Peyer's patch (tissue), 4 donors: ENCODE measurements around the gene PLG.
A peak's percentile ranks its signal among the peaks of the same experiment; 100 is the strongest.

Source experiments
- POLR2A ChIP-seq, 2 donors: fragments of 450-650 bp; IDR thresholded peaks; one replicate each; pipeline ENCODE4 v1.5.1; 2017; ENCODE audit warnings: antibody characterized with exemption in 2 of 2, mild to moderate bottlenecking in 2 of 2, moderate library complexity in 2 of 2
- TF ChIP-seq, protein P1 (sequence below), 6 experiments: fragments of 450-650 bp in 4 of 6; fragments of 200-600 bp in 2 of 6; sonication (generic) in 1 of 6; IDR thresholded peaks; one replicate each; pipeline ENCODE4 v1.5.1; 2017 to 2019; ENCODE audit warnings: antibody characterized with exemption in 6 of 6, mild to moderate bottlenecking in 3 of 6, moderate library complexity in 1 of 6

DNA sequence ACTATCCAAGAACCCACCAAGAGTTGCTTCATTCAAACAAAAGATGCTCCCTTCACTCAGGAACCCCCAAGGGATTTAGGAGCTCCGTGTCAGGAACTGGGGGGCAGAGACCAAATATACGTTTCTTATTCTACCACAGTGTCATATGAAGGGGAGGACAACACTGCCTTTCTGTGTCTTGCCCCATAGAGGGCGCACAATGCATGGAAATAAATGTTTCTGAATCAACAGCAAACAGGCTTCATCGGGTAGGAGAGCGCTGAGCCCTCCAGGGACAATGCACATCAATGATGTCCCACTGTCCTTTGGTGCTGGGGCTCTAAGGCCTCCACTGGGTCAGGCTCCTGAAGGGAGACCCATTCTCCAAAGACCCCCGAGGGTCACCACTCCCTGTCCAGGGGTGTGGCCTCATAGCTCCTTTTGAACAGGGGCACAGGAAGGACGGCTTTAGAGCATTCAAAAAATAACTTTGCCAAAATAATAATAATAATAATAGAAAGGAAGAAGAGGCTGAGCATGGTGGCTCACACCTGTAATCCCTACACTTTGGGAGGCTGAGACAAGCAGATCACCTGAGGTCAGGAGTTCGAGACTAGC lies 31.1 kb downstream of the PLG start:
- TF ChIP-seq, protein P1, sequence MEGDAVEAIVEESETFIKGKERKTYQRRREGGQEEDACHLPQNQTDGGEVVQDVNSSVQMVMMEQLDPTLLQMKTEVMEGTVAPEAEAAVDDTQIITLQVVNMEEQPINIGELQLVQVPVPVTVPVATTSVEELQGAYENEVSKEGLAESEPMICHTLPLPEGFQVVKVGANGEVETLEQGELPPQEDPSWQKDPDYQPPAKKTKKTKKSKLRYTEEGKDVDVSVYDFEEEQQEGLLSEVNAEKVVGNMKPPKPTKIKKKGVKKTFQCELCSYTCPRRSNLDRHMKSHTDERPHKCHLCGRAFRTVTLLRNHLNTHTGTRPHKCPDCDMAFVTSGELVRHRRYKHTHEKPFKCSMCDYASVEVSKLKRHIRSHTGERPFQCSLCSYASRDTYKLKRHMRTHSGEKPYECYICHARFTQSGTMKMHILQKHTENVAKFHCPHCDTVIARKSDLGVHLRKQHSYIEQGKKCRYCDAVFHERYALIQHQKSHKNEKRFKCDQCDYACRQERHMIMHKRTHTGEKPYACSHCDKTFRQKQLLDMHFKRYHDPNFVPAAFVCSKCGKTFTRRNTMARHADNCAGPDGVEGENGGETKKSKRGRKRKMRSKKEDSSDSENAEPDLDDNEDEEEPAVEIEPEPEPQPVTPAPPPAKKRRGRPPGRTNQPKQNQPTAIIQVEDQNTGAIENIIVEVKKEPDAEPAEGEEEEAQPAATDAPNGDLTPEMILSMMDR (IDR thresholded peaks at IDR 0.05) = peak in 5 of 6 experiments; percentile 11 to 59 (median 55)
- no peak for TF ChIP-seq POLR2A (IDR thresholded peaks at IDR 0.05)
